Gastrocnemius medialis (tissue), 4 donors: ENCODE data around the gene FABP7.

Source experiments
- CTCF ChIP-seq, 5 experiments: fragments of 450-650 bp in 3 of 5; fragments of 200-600 bp in 2 of 5; sonication (generic) in 2 of 5; IDR thresholded peaks in 4 of 5; conservative IDR thresholded peaks in 1 of 5; 1 replicate in 4 of 5; 2 replicates in 1 of 5; pipeline ENCODE4 v1.5.1; 2016 to 2019; ENCODE audit warnings: antibody characterized with exemption in 5 of 5, mild to moderate bottlenecking in 3 of 5, moderate library complexity in 3 of 5
- POLR2A ChIP-seq, 2 donors: fragments of 450-650 bp; IDR thresholded peaks; one replicate each; pipeline ENCODE4 v1.6.1; 2017; ENCODE audit warnings: antibody characterized with exemption in 2 of 2, mild to moderate bottlenecking in 2 of 2, moderate library complexity in 2 of 2

GRCh38 chr6:122753000-122753687 is 26.4 kb upstream of the FABP7 start:
- TF ChIP-seq CTCF (IDR thresholded peaks at IDR 0.05 in 4 of 5, conservative IDR thresholded peaks at IDR 0.05 in 1 of 5) (no peak), POLR2A (IDR thresholded peaks at IDR 0.05) (no peak)
